Adrenal gland (tissue), 5 donors: ENCODE results near the gene CD160.

Experiments used
- POLR2A ChIP-seq, 2 donors: fragments of 450-650 bp; IDR thresholded peaks; one replicate each; pipeline ENCODE4 v1.6.1; 2017; ENCODE audit warnings: antibody characterized with exemption in 2 of 2, mild to moderate bottlenecking in 2 of 2, moderate library complexity in 1 of 2
- TF ChIP-seq, protein P1 (sequence below), 6 experiments: fragments of 450-650 bp in 4 of 6; fragments of 200-600 bp in 2 of 6; sonication (generic) in 1 of 6; IDR thresholded peaks; 1 replicate in 5 of 6; 2 replicates in 1 of 6; pipeline versions ENCODE4 v1.5.1 to v1.8.0; 2016 to 2021; ENCODE audit warnings: antibody characterized with exemption in 6 of 6, mild to moderate bottlenecking in 2 of 6, moderate library complexity in 1 of 6
- donor health status: DM: no; HTN: no; CAD: no.

DNA sequence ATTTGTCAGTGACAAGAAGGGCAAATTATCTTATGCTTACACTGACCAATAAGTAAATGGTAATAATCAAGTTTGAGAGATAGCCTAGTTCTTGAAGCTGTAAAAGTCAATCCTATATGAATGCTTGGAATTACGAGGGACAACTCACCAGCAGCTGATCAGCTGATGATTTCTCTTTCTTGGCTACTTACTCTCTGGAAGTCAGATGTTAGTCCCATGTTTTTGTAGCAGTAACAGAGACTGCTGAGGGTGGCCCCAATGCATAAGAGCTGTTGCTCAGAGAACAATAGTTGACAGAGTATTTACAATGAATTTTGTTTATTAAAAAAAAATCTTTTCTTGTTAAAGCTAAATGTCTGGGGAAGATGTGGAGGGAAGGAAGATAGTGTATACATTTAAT lies 39.3 kb downstream of the CD160 start:
- TF ChIP-seq POLR2A (IDR thresholded peaks at IDR 0.05) = no peak
- TF ChIP-seq, protein P1, sequence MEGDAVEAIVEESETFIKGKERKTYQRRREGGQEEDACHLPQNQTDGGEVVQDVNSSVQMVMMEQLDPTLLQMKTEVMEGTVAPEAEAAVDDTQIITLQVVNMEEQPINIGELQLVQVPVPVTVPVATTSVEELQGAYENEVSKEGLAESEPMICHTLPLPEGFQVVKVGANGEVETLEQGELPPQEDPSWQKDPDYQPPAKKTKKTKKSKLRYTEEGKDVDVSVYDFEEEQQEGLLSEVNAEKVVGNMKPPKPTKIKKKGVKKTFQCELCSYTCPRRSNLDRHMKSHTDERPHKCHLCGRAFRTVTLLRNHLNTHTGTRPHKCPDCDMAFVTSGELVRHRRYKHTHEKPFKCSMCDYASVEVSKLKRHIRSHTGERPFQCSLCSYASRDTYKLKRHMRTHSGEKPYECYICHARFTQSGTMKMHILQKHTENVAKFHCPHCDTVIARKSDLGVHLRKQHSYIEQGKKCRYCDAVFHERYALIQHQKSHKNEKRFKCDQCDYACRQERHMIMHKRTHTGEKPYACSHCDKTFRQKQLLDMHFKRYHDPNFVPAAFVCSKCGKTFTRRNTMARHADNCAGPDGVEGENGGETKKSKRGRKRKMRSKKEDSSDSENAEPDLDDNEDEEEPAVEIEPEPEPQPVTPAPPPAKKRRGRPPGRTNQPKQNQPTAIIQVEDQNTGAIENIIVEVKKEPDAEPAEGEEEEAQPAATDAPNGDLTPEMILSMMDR (IDR thresholded peaks at IDR 0.05) = no peak
